Neuron (in vitro differentiated cells): ENCODE results near the gene UBC.

Experiments
- H2AFZ ChIP-seq: one replicate; pipeline ENCODE4 v1.6.1; 2013; ENCODE audit warnings: low read depth, mild to moderate bottlenecking, inconsistent platforms, low read length, moderate library complexity
- H3K27me3 ChIP-seq: one replicate; pipeline ENCODE4 v1.6.1; 2013; ENCODE audit warnings: low read length; ENCODE audit not compliant: insufficient read depth
- H3K36me3 ChIP-seq: one replicate; pipeline ENCODE4 v1.6.1; 2013; ENCODE audit warnings: low read length; ENCODE audit not compliant: insufficient read depth
- H3K4me1 ChIP-seq: one replicate; pipeline ENCODE4 v1.6.1; 2013; ENCODE audit warnings: low read length; ENCODE audit not compliant: insufficient read depth
- H3K4me3 ChIP-seq: 2 replicates; pipeline ENCODE4 v1.5.1; 2013; ENCODE audit warnings: mild to moderate bottlenecking, low read length, moderate library complexity
- H3K9me3 ChIP-seq: one replicate; pipeline ENCODE4 v1.6.1; 2013; ENCODE audit warnings: low read length

Gene UBC

DNA sequence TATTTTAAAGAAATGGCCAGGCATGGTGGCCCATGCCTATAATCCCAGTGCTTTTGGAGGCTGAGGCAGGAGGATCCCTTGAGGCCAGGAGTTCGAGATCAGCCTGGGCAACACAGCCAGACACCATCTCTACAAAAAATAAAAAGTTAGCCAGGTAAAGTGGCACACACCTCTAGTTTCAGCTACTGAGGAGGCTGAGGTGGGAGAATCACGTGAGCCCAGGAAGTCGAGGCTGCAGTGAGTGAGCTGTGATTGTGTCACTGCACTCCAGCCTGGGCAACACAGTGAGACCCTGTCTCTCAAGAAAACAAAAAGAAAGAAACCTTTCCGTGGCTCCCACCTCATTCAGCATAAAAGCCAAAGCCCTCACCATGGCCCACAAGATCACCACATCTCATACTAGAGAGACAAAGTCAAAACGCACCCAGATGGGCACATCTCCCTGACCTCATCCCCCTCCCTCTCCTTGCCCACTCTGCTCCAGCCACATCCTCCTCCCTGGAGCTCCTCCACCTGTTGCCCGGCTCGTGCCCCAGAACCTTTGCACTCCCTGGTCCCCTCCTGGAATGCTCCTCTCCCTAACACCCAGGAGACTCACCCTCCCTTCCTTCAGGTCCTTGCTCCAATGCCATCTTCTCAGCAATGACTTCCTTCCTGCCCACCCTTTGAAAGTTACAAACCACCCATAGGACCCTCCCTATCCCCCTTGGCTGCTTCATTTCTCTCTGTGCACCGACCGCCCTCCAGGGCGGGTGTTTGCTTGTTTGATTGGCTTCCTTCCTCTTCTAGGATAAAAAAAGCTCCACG lies 46.0 kb downstream of the UBC start:
- no peaks in the 10 kb centered on the region for H3K36me3 ChIP-seq
- no peak overlapping the region for H3K4me3 ChIP-seq
- peaks cover 3% of the 10 kb centered on the region for H3K9me3 ChIP-seq
- no peaks in the 10 kb centered on the region for H3K4me1 ChIP-seq
- H2AFZ ChIP-seq = no peak overlapping the region
- H3K27me3 ChIP-seq = no peaks in the 10 kb centered on the region

GRCh38 chr12:124867401-124867930 lies 47.0 kb downstream of the UBC start:
- no peak overlapping the region for H2AFZ ChIP-seq

GRCh38 chr12:124866883-124867400 lies 47.5 kb downstream of the UBC start:
- no peak overlapping the region for H3K4me3 ChIP-seq
- H3K36me3 ChIP-seq = no peaks in the 10 kb centered on the region
- peaks cover 9% of the 10 kb centered on the region for H3K4me1 ChIP-seq
- no peak overlapping the region for H2AFZ ChIP-seq
- no peaks in the 10 kb centered on the region for H3K27me3 ChIP-seq
- H3K9me3 ChIP-seq = peaks cover 3% of the 10 kb centered on the region

More at GRCh38 chr12:124867401-124867930, 47.0 kb downstream of the UBC start:
- Histone ChIP-seq H3K9me3 (peaks cover 3% of the 10 kb centered on the region), H3K36me3 (no peaks in the 10 kb centered on the region), H3K4me3 (no peak overlapping the region), H3K4me1 (peaks cover 6% of the 10 kb centered on the region), H3K27me3 (no peaks in the 10 kb centered on the region)

DNA sequence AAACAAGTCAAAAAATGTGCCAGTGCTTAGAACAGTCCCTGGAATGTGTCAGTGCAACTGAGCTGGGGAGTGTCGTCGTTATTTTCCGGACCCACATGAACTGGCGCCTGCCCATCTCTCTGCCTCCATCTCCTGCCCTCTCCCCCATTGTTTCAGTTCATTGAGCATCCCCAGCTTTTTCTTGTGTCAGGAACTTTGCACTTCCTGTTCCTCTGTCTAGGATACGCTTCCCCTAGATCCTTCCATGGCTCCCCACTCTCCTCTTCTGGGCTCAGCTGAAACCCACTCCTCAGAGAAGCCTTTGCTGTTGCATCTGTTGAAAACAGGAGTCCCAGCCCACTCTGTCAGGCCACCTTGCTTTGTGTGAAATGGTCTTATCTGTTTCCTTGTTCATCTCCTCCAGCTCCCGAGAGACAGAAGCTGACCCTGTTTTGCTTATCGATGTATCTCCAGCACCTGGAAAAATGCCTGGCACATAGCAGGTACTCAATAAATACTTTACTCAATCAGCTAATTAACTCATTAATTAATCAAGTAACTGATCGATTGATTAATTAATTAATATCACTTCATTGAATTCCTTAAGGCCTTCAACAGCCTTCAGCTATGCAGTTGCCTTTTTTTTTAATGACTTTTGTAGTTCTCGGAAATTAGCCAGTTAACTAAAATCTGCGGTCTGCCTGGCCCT lies 48.1 kb downstream of the UBC start:
- no peak overlapping the region for H3K4me3 ChIP-seq
- H3K9me3 ChIP-seq = peaks cover 3% of the 10 kb centered on the region
- no peaks in the 10 kb centered on the region for H3K36me3 ChIP-seq
- peaks cover 9% of the 10 kb centered on the region for H3K4me1 ChIP-seq
- no peaks in the 10 kb centered on the region for H3K27me3 ChIP-seq
- no peak overlapping the region for H2AFZ ChIP-seq

DNA sequence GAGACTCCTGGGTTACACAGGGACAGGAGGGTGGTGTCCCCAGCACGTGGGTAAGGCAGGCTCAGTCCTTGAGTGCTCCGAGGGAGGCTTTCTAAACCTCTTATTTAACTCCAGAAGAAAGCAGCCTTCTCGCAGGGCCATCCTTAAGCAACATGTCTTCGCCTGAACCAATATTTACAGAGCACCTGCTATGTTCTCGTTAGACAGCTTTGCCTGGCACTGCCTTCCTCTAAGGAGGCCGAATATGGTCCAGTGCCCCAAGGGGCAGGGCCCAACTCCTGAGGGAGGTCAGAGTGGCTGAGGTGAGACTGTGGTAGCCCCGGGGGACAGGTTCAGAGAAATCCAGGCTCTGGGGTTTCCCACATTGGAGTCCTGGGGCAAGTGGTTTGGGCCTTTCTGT lies 48.7 kb downstream of the UBC start:
- no peaks in the 10 kb centered on the region for H3K36me3 ChIP-seq

GRCh38 chr12:124864326-124864752 lies 50.1 kb downstream of the UBC start:
- no peaks in the 10 kb centered on the region for H3K27me3 ChIP-seq
- H3K9me3 ChIP-seq = peaks cover 3% of the 10 kb centered on the region
- peak overlapping the region; percentile 80 for H3K4me3 ChIP-seq

More for the DNA sequence above, 48.7 kb downstream of the UBC start:
- H3K4me1 ChIP-seq = peaks cover 9% of the 10 kb centered on the region
- no peak overlapping the region for H2AFZ ChIP-seq
- no peak overlapping the region for H3K4me3 ChIP-seq
- peaks cover 3% of the 10 kb centered on the region for H3K9me3 ChIP-seq
- H3K27me3 ChIP-seq = no peaks in the 10 kb centered on the region

GRCh38 chr12:124863416-124864325 lies 50.8 kb downstream of the UBC start, which contains the start of gene SCARB1:
Gene SCARB1, minus strand, starts transcription at chr12:124863864. Its CDS starts 144 bp downstream, at chr12:124863720.
- Histone ChIP-seq H3K27me3 (no peaks in the 10 kb centered on the region), H3K4me3 (peak within 1 kb of the TSS; percentile 80), H2AFZ (peak within 1 kb of the TSS; percentile 99), H3K36me3 (no peaks in the 10 kb centered on the region), H3K4me1 (peaks cover 9% of the 10 kb centered on the region), H3K9me3 (peaks cover 3% of the 10 kb centered on the region)

More at GRCh38 chr12:124864326-124864752, 50.1 kb downstream of the UBC start:
- Histone ChIP-seq H2AFZ (peak overlapping the region; percentile 90), H3K36me3 (no peaks in the 10 kb centered on the region), H3K4me1 (peaks cover 9% of the 10 kb centered on the region)

GRCh38 chr12:124862768-124863415 lies 51.6 kb downstream of the UBC start:
- peaks cover 3% of the 10 kb centered on the region for H3K9me3 ChIP-seq
- H2AFZ ChIP-seq = peak overlapping the region; percentile 99
- peak overlapping the region; percentile 80 for H3K4me3 ChIP-seq
- H3K27me3 ChIP-seq = no peaks in the 10 kb centered on the region
- H3K36me3 ChIP-seq = no peaks in the 10 kb centered on the region
- peaks cover 9% of the 10 kb centered on the region for H3K4me1 ChIP-seq

GRCh38 chr12:124861898-124862676 lies 52.4 kb downstream of the UBC start:
- H3K27me3 ChIP-seq = no peaks in the 10 kb centered on the region
- peaks cover 9% of the 10 kb centered on the region for H3K4me1 ChIP-seq
- H3K4me3 ChIP-seq = no peak overlapping the region
- peaks cover 3% of the 10 kb centered on the region for H3K9me3 ChIP-seq
- H3K36me3 ChIP-seq = no peaks in the 10 kb centered on the region
- no peak overlapping the region for H2AFZ ChIP-seq
